ENCODE results near the gene CD70. TPM values are rescaled to one million over a fixed set of nuclear protein-coding genes. Genes with fewer than 3 reads are reported as not detected.
"Not testable (repeated sequence)": the region's sequence is repeated elsewhere in the genome, so short reads cannot be mapped to it uniquely, and the experiment has no call there.

The CD70 gene
- polyA plus RNA-seq, 3 donors = 0.12 TPM; not detected in 2

DNA sequence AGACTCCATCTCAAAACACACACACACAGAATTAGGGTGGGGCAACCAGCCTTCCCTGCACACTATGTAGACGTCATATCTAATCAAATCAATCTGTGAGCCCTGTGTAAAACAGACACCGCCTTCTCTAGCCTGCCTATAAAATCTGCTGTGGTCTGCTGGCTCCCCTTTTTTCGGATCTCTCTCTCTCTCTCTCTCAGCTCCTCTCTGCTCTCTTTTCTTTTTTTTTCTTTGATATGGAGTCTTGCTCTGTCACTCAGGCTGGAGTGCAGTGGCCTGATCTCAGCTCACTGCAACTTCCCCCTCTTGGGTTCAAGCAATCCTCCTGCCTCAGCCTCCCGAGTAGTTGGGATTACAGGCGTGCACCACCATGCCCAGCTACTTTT lies 11.8 kb upstream of the CD70 start:
- Histone ChIP-seq H3K36me3 (replicated peaks in 1 of 2; ENCODE audit: control insufficient read depth in 1 of 2, insufficient read depth in 2 of 2, low read length in 2 of 2) (no peaks in the 10 kb centered on the region), H3K27ac (ENCODE audit: low read depth in 1 of 2, low read length in 2 of 2) (no peak overlapping the region), H3K79me2 (ENCODE audit: insufficient read depth, low read length) (no peaks in the 10 kb centered on the region), H3K4me1 (ENCODE audit: control insufficient read depth in 1 of 2, insufficient read depth in 2 of 2, low read length in 2 of 2) (peaks cover 5 to 17% of the 10 kb centered on the region in 2 donors), H3K9me3 (replicated peaks in 1 of 2; ENCODE audit: control insufficient read depth in 1 of 2, insufficient read depth in 1 of 2, low read length in 2 of 2) (no peaks in the 10 kb centered on the region), H3K9ac (ENCODE audit: insufficient read depth, low read length, poor library complexity, severe bottlenecking) (no peak overlapping the region), H3K27me3 (ENCODE audit: control insufficient read depth in 2 of 2, insufficient read depth in 2 of 2, low read length in 2 of 2) (peaks cover 0 to 4% of the 10 kb centered on the region in 2 donors), H4K20me1 (ENCODE audit: insufficient read depth, low read length) (no peaks in the 10 kb centered on the region), H2AFZ (ENCODE audit: insufficient read depth, low read depth, low read length, poor library complexity, severe bottlenecking) (no peak overlapping the region), H3K4me3 (replicated peaks in 1 of 3; ENCODE audit: low read depth in 2 of 3, low read length in 3 of 3) (no peak overlapping the region), H3K4me2 (replicated peaks; ENCODE audit: extremely low read depth, low read length, poor library complexity, severe bottlenecking) (no peak overlapping the region)
- WGBS (ENCODE audit: insufficient coverage) = 67% methylated on average over 3 of the region's 5 CpGs
- TF ChIP-seq, protein P1, sequence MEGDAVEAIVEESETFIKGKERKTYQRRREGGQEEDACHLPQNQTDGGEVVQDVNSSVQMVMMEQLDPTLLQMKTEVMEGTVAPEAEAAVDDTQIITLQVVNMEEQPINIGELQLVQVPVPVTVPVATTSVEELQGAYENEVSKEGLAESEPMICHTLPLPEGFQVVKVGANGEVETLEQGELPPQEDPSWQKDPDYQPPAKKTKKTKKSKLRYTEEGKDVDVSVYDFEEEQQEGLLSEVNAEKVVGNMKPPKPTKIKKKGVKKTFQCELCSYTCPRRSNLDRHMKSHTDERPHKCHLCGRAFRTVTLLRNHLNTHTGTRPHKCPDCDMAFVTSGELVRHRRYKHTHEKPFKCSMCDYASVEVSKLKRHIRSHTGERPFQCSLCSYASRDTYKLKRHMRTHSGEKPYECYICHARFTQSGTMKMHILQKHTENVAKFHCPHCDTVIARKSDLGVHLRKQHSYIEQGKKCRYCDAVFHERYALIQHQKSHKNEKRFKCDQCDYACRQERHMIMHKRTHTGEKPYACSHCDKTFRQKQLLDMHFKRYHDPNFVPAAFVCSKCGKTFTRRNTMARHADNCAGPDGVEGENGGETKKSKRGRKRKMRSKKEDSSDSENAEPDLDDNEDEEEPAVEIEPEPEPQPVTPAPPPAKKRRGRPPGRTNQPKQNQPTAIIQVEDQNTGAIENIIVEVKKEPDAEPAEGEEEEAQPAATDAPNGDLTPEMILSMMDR (IDR thresholded peaks at IDR 0.05) = no peak
- Mint-ChIP-seq H3K36me3 (no peaks in the 10 kb centered on the region), H3K27me3 (ENCODE audit: low read depth in 3 of 3) (peaks cover 15 to 24% (median 22%) of the 10 kb centered on the region in 3 donors), H3K4me1 (peaks cover 14% of the 10 kb centered on the region), H3K4me3 (no peak overlapping the region), H3K27ac (peak overlapping the region in 2 of 7 donors; percentile 3 to 37), H3K9me3 (peaks cover 0 to 5% (median 2%) of the 10 kb centered on the region in 7 donors)
- intact Hi-C loops (cut with micrococcal nuclease) = no loop called here
- DNase-seq = no peak

DNA sequence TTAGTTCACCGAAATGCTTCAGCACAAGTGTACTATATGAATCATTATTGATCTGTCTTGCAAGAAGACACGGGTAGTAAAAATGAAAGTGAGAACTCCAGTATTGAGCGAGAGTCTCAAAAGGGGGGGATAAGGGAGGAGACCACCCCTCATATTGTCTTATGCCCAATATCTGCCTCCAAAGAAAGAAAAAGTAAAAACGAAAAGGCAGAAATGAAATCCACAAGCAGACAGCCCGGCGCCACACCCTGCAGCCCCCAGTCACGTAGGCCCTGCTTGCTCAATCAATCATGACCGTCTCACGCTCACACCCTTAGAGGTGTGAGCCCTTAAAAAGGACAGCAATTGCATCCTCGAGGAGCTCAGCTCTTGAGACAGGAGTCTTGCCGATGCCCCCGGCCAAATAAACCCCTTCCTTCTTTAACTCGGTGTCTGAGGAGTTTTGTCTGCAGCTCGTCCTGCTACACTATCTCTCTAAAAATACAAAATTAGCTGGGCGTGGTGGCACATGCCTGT lies 10.6 kb upstream of the CD70 start:
- H4K20me1 ChIP-seq (ENCODE audit: insufficient read depth, low read length); H3K79me2 ChIP-seq (ENCODE audit: insufficient read depth, low read length); H3K27me3 ChIP-seq (ENCODE audit: control insufficient read depth in 2 of 2, insufficient read depth in 2 of 2, low read length in 2 of 2); H3K36me3 ChIP-seq (replicated peaks in 1 of 2; ENCODE audit: control insufficient read depth in 1 of 2, insufficient read depth in 2 of 2, low read length in 2 of 2); H3K4me2 ChIP-seq (replicated peaks; ENCODE audit: extremely low read depth, low read length, poor library complexity, severe bottlenecking); H3K9ac ChIP-seq (ENCODE audit: insufficient read depth, low read length, poor library complexity, severe bottlenecking); H3K4me3 ChIP-seq (replicated peaks in 1 of 3; ENCODE audit: low read depth in 2 of 3, low read length in 3 of 3); DNase-seq; H3K27ac Mint-ChIP-seq; H3K36me3 Mint-ChIP-seq; H3K27ac ChIP-seq (ENCODE audit: low read depth in 1 of 2, low read length in 2 of 2); H2AFZ ChIP-seq (ENCODE audit: insufficient read depth, low read depth, low read length, poor library complexity, severe bottlenecking); intact Hi-C loops (cut with micrococcal nuclease): not testable (repeated sequence)
- WGBS (ENCODE audit: insufficient coverage) = 49% methylated on average over 7 of the region's 15 CpGs
- peaks cover 0 to 13% (median 9%) of the 10 kb centered on the region in 7 donors for H3K9me3 Mint-ChIP-seq
- peaks cover 5 to 17% of the 10 kb centered on the region in 2 donors for H3K4me1 ChIP-seq (ENCODE audit: control insufficient read depth in 1 of 2, insufficient read depth in 2 of 2, low read length in 2 of 2)
- H3K9me3 ChIP-seq (replicated peaks in 1 of 2; ENCODE audit: control insufficient read depth in 1 of 2, insufficient read depth in 1 of 2, low read length in 2 of 2) = peaks cover 0 to 11% of the 10 kb centered on the region in 2 donors
- peak overlapping the region in 1 of 2 donors; percentile 53 for H3K4me3 Mint-ChIP-seq
- H3K4me1 Mint-ChIP-seq = peaks cover 14% of the 10 kb centered on the region
- H3K27me3 Mint-ChIP-seq (ENCODE audit: low read depth in 3 of 3) = peaks cover 13 to 29% (median 22%) of the 10 kb centered on the region in 3 donors

DNA sequence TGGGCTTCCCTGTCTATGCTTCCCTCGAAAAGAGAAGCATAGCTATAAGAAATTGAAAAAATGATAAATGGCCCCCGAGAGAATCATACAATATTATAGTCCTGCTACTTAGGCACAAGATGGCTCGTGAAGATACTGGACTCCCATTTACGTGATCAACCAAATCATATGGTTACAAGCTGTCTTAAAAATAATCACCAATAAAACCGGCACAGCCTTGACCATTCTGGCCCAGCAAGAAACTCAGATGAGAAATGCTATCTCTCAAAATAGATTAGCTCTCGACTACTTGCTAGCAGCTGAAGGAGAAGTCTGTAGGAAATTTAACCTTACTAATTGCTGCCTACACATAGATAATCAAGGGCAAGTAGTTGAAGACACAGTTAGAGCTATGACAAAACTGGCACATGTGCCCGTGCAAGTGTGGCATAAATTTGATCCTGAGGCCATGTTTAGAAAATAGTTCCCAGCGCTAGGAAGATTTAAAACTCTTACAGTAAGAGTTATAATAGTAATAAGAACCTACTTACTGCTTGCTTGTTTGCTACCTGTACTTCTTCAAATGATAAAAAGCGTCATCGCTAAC lies 10.1 kb upstream of the CD70 start:
- H2AFZ ChIP-seq (ENCODE audit: insufficient read depth, low read depth, low read length, poor library complexity, severe bottlenecking) = not testable (repeated sequence)

More for the DNA sequence above, 10.1 kb upstream of the CD70 start:
- H3K4me3 ChIP-seq (replicated peaks in 1 of 3; ENCODE audit: low read depth in 2 of 3, low read length in 3 of 3); H3K9ac ChIP-seq (ENCODE audit: insufficient read depth, low read length, poor library complexity, severe bottlenecking); H3K4me3 Mint-ChIP-seq; H3K36me3 ChIP-seq (replicated peaks in 1 of 2; ENCODE audit: control insufficient read depth in 1 of 2, insufficient read depth in 2 of 2, low read length in 2 of 2); H3K36me3 Mint-ChIP-seq; H3K27me3 ChIP-seq (ENCODE audit: control insufficient read depth in 2 of 2, insufficient read depth in 2 of 2, low read length in 2 of 2); H3K27ac ChIP-seq (ENCODE audit: low read depth in 1 of 2, low read length in 2 of 2); H3K79me2 ChIP-seq (ENCODE audit: insufficient read depth, low read length); H4K20me1 ChIP-seq (ENCODE audit: insufficient read depth, low read length); DNase-seq; H3K27ac Mint-ChIP-seq; intact Hi-C loops (cut with micrococcal nuclease); H3K4me2 ChIP-seq (replicated peaks; ENCODE audit: extremely low read depth, low read length, poor library complexity, severe bottlenecking): not testable (repeated sequence)
- H3K9me3 Mint-ChIP-seq = peaks cover 0 to 14% (median 9%) of the 10 kb centered on the region in 7 donors
- WGBS (ENCODE audit: insufficient coverage) = 92% methylated on average over 3 of the region's 10 CpGs
- peaks cover 0 to 12% of the 10 kb centered on the region in 2 donors for H3K9me3 ChIP-seq (replicated peaks in 1 of 2; ENCODE audit: control insufficient read depth in 1 of 2, insufficient read depth in 1 of 2, low read length in 2 of 2)
- peaks cover 14% of the 10 kb centered on the region for H3K4me1 Mint-ChIP-seq
- H3K27me3 Mint-ChIP-seq (ENCODE audit: low read depth in 3 of 3) = peaks cover 13 to 27% (median 25%) of the 10 kb centered on the region in 3 donors
- H3K4me1 ChIP-seq (ENCODE audit: control insufficient read depth in 1 of 2, insufficient read depth in 2 of 2, low read length in 2 of 2) = peaks cover 5 to 17% of the 10 kb centered on the region in 2 donors
